Measurements from ENCODE around the gene OR52H1. TPM values are rescaled to one million over a fixed set of nuclear protein-coding genes. Genes with fewer than 3 reads are reported as not detected.

OR52H1 gene
- not detected in 5 replicates for total RNA-seq (2022; extraction: Qiagen RNA extraction; ENCODE audit: low read depth)

GRCh38 chr11:5548440-5548839 is at the start of gene OR52H1:
TSS of gene OR52H1 (minus strand) at chr11:5548540. CDS start at chr11:5545505, 3,035 bp downstream.

GRCh38 chr11:5596607-5597201 is 48.4 kb upstream of the OR52H1 start, which contains the start of gene TRIM6:
TSS of gene TRIM6 (plus strand) at chr11:5596637. CDS start at chr11:5596898, 261 bp downstream.

GRCh38 chr11:5580577-5580976 is 32.2 kb upstream of the OR52H1 start, which contains the start of gene OR52B6:
TSS of gene OR52B6 (plus strand) at chr11:5580877. CDS start at chr11:5580877, 0 bp downstream.

GRCh38 chr11:5516599-5516998 is 31.7 kb downstream of the OR52H1 start, which contains the start of gene UBQLNL:
TSS of gene UBQLNL (minus strand) at chr11:5516699. CDS start at chr11:5516441, 258 bp downstream.

GRCh38 chr11:5509803-5510202 is 38.5 kb downstream of the OR52H1 start, which contains the start of gene UBQLN3:
TSS of gene UBQLN3 (minus strand) at chr11:5509957. CDS start at chr11:5509558, 399 bp downstream.

Other genes starting within 250 kb of the OR52H1 start
- gene OR51B4, start 246.6 kb downstream of the OR52H1 start, total RNA-seq (2022; extraction: Qiagen RNA extraction; ENCODE audit: low read depth) = not detected in 5 replicates
- not detected in 5 replicates for gene OR51B2, start 224.2 kb downstream of the OR52H1 start, total RNA-seq (2022; extraction: Qiagen RNA extraction; ENCODE audit: low read depth)
- gene OR51B5, start 205.0 kb downstream of the OR52H1 start, total RNA-seq (2022; extraction: Qiagen RNA extraction; ENCODE audit: low read depth) = 0.07 to 0.09 TPM in 2 of 5 replicates, not detected in the others
- gene OR51B6, start 197.0 kb downstream of the OR52H1 start, total RNA-seq (2022; extraction: Qiagen RNA extraction; ENCODE audit: low read depth) = not detected in 5 replicates
- not detected in 5 replicates for gene OR51M1, start 164.7 kb downstream of the OR52H1 start, total RNA-seq (2022; extraction: Qiagen RNA extraction; ENCODE audit: low read depth)
- gene OR51Q1, start 126.4 kb downstream of the OR52H1 start, total RNA-seq (2022; extraction: Qiagen RNA extraction; ENCODE audit: low read depth) = not detected in 5 replicates
- gene OR51I1, start 107.0 kb downstream of the OR52H1 start, total RNA-seq (2022; extraction: Qiagen RNA extraction; ENCODE audit: low read depth) = not detected in 5 replicates
- gene OR51I2, start 99.2 kb downstream of the OR52H1 start, total RNA-seq (2022; extraction: Qiagen RNA extraction; ENCODE audit: low read depth) = not detected in 5 replicates
- gene OR52D1, start 59.9 kb downstream of the OR52H1 start, total RNA-seq (2022; extraction: Qiagen RNA extraction; ENCODE audit: low read depth) = not detected in 5 replicates
- not detected in 5 replicates for gene UBQLN3, start 38.6 kb downstream of the OR52H1 start, total RNA-seq (2022; extraction: Qiagen RNA extraction; ENCODE audit: low read depth)
- gene UBQLNL, start 31.8 kb downstream of the OR52H1 start, total RNA-seq (2022; extraction: Qiagen RNA extraction; ENCODE audit: low read depth) = not detected in 5 replicates
- gene OR52B6, start 32.3 kb upstream of the OR52H1 start, total RNA-seq (2022; extraction: Qiagen RNA extraction; ENCODE audit: low read depth) = not detected in 5 replicates
- 8.9 to 13.1 TPM (median 12.4 TPM) in 5 replicates for gene TRIM6, start 48.1 kb upstream of the OR52H1 start, total RNA-seq (2022; extraction: Qiagen RNA extraction; ENCODE audit: low read depth)
- gene TRIM34, start 76.5 kb upstream of the OR52H1 start, total RNA-seq (2022; extraction: Qiagen RNA extraction; ENCODE audit: low read depth) = 2.7 to 5.1 TPM (median 3.9 TPM) in 5 replicates
- 11.8 to 13.5 TPM (median 12.2 TPM) in 5 replicates for gene TRIM5, start 136.5 kb upstream of the OR52H1 start, total RNA-seq (2022; extraction: Qiagen RNA extraction; ENCODE audit: low read depth)
- gene TRIM22, start 141.2 kb upstream of the OR52H1 start, total RNA-seq (2022; extraction: Qiagen RNA extraction; ENCODE audit: low read depth) = 0.39 to 1.9 TPM (median 0.85 TPM) in 5 replicates
- not detected in 5 replicates for gene OR56B1, start 187.9 kb upstream of the OR52H1 start, total RNA-seq (2022; extraction: Qiagen RNA extraction; ENCODE audit: low read depth)
- gene OR52N4, start 205.7 kb upstream of the OR52H1 start, total RNA-seq (2022; extraction: Qiagen RNA extraction; ENCODE audit: low read depth) = not detected in 5 replicates
- not detected in 5 replicates for gene OR52N5, start 234.8 kb upstream of the OR52H1 start, total RNA-seq (2022; extraction: Qiagen RNA extraction; ENCODE audit: low read depth)
- gene OR52N1, start 242.7 kb upstream of the OR52H1 start, total RNA-seq (2022; extraction: Qiagen RNA extraction; ENCODE audit: low read depth) = not detected in 5 replicates

Measured in A549 treated with RU486 at 1 μM for 4 hours (cell line).